ENCODE measurements around the gene ZNF397. TPM values are rescaled to one million over a fixed set of nuclear protein-coding genes. Genes with fewer than 3 reads are reported as not detected.

The ZNF397 gene
- total and polyA plus RNA-seq, 2 donors (not counting 3 experiments of a cell fraction or from before 2014, with no cell fraction given), result 1.5 to 5.5 TPM

DNA sequence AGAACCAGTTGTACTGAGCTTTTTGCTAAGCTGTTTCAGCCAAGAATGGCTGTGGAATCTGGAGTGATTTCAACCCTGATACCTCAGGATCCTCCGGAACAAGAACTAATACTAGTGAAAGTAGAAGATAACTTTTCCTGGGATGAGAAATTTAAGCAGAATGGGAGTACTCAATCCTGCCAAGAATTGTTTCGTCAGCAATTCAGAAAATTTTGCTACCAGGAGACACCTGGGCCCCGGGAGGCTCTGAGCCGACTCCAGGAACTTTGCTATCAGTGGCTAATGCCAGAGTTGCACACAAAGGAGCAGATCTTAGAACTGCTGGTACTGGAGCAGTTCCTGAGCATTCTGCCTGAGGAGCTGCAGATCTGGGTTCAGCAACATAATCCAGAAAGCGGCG, 1.6 kb downstream of the ZNF397 start:
- H3K27me3 ChIP-seq (ENCODE audit: control insufficient read depth in 2 of 2, insufficient read depth in 2 of 2, low read length in 2 of 2), result no peaks in the 10 kb centered on the region
- no peaks in the 10 kb centered on the region for H3K9me1 ChIP-seq (replicated peaks; ENCODE audit: control insufficient read depth, extremely low read depth, insufficient read depth, low read length)
- CTCF ChIA-PET, result no interaction called here
- TF ChIP-seq FOS (IDR thresholded peaks at IDR 0.05; ENCODE audit: borderline replicate concordance, insufficient read depth, low read length), result no peak
- TF ChIP-seq POLR2AphosphoS5 (IDR thresholded peaks at IDR 0.05; ENCODE audit: insufficient read depth, low read depth, low read length), result no peak
- TF ChIP-seq POLR2A (IDR thresholded peaks at IDR 0.05; ENCODE audit: low read depth, low read length), result no peak
- TF ChIP-seq EZH2 (IDR thresholded peaks at IDR 0.05; ENCODE audit: borderline replicate concordance, low read depth, low read length, severe bottlenecking), result no peak
- no peak for TF ChIP-seq JUN (IDR thresholded peaks at IDR 0.05; ENCODE audit: borderline replicate concordance, insufficient read depth, insufficient read length, low read depth)
- peaks cover 0 to 18% of the 10 kb centered on the region in 2 experiments for H3K36me3 ChIP-seq (ENCODE audit: control insufficient read depth in 2 of 2, extremely low read depth in 1 of 2, insufficient read depth in 2 of 2, low read length in 2 of 2)
- no peak overlapping the region for H3K4me3 ChIP-seq (replicated peaks in 1 of 3; ENCODE audit: insufficient read depth in 1 of 3, low read depth in 1 of 3, low read length in 3 of 3)
- intact Hi-C loops (cut with micrococcal nuclease), result loop anchor here (5.0 kb wide), 2 partner anchors 730 to 885 kb away; partner anchors contain the start of genes ELP2, RMP24 and SLC39A6
- peaks cover 8% of the 10 kb centered on the region for H3K9me3 ChIP-seq (replicated peaks; ENCODE audit: control insufficient read depth, insufficient read depth, low read length)
- H4K20me1 ChIP-seq (replicated peaks; ENCODE audit: control insufficient read depth, extremely low read depth, insufficient read depth, low read length), result no peaks in the 10 kb centered on the region
- DNase-seq (ENCODE audit: low read depth, low spot score), result no peak
- POLR2A ChIA-PET, result no interaction called here
- no peak for FAIRE-seq
- no peak overlapping the region for H2AFZ ChIP-seq (ENCODE audit: low read depth, low read length)
- peak overlapping the region; percentile 95 for H3K4me2 ChIP-seq (ENCODE audit: insufficient read depth, low read length)
- dilution Hi-C loops (cut with MboI; ENCODE audit: extremely low pct_ligation_motif_present, low sequenced_read_pairs), result no loop called here
- H3K9ac ChIP-seq (replicated peaks; ENCODE audit: extremely low read depth, insufficient read depth, low read length), result no peak overlapping the region
- no TSS peak for BruUV-seq (replicated peaks)
- H3K79me2 ChIP-seq (ENCODE audit: control insufficient read depth, insufficient read depth, low read length), result no peaks in the 10 kb centered on the region
- no peak overlapping the region for H3K27ac ChIP-seq (ENCODE audit: insufficient read depth, low read depth, low read length)
- peaks cover 12% of the 10 kb centered on the region for H3K4me1 ChIP-seq (ENCODE audit: control insufficient read depth, extremely low read depth, insufficient read depth, low read length)

- POLR2A ChIA-PET, result no interaction called here
- no peak for FAIRE-seq
Measured at GRCh38 chr18:35244671-35245070, 3.8 kb downstream of the ZNF397 start.

More at GRCh38 chr18:35244671-35245070, 3.8 kb downstream of the ZNF397 start:
- H3K4me1 ChIP-seq (ENCODE audit: control insufficient read depth, extremely low read depth, insufficient read depth, low read length), result peaks cover 12% of the 10 kb centered on the region
- peaks cover 0 to 18% of the 10 kb centered on the region in 2 experiments for H3K36me3 ChIP-seq (ENCODE audit: control insufficient read depth in 2 of 2, extremely low read depth in 1 of 2, insufficient read depth in 2 of 2, low read length in 2 of 2)
- H3K9me3 ChIP-seq (replicated peaks; ENCODE audit: control insufficient read depth, insufficient read depth, low read length), result peaks cover 8% of the 10 kb centered on the region
- no peak overlapping the region for H3K27ac ChIP-seq (ENCODE audit: insufficient read depth, low read depth, low read length)
- dilution Hi-C loops (cut with MboI; ENCODE audit: extremely low pct_ligation_motif_present, low sequenced_read_pairs), result no loop called here
- H2AFZ ChIP-seq (ENCODE audit: low read depth, low read length), result no peak overlapping the region
- H3K79me2 ChIP-seq (ENCODE audit: control insufficient read depth, insufficient read depth, low read length), result no peaks in the 10 kb centered on the region
- H3K9me1 ChIP-seq (replicated peaks; ENCODE audit: control insufficient read depth, extremely low read depth, insufficient read depth, low read length), result no peaks in the 10 kb centered on the region
- TF ChIP-seq POLR2AphosphoS5 (IDR thresholded peaks at IDR 0.05; ENCODE audit: insufficient read depth, low read depth, low read length) (no peak), EZH2 (IDR thresholded peaks at IDR 0.05; ENCODE audit: borderline replicate concordance, low read depth, low read length, severe bottlenecking) (no peak), POLR2A (IDR thresholded peaks at IDR 0.05; ENCODE audit: low read depth, low read length) (no peak), FOS (IDR thresholded peaks at IDR 0.05; ENCODE audit: borderline replicate concordance, insufficient read depth, low read length) (no peak), JUN (IDR thresholded peaks at IDR 0.05; ENCODE audit: borderline replicate concordance, insufficient read depth, insufficient read length, low read depth) (no peak), MYC (IDR thresholded peaks at IDR 0.05; ENCODE audit: low read depth, low read length) (no peak), GATA2 (IDR thresholded peaks at IDR 0.05; ENCODE audit: insufficient read depth, insufficient read length, low read depth, low read length) (no peak)
- TF ChIP-seq, protein P1, sequence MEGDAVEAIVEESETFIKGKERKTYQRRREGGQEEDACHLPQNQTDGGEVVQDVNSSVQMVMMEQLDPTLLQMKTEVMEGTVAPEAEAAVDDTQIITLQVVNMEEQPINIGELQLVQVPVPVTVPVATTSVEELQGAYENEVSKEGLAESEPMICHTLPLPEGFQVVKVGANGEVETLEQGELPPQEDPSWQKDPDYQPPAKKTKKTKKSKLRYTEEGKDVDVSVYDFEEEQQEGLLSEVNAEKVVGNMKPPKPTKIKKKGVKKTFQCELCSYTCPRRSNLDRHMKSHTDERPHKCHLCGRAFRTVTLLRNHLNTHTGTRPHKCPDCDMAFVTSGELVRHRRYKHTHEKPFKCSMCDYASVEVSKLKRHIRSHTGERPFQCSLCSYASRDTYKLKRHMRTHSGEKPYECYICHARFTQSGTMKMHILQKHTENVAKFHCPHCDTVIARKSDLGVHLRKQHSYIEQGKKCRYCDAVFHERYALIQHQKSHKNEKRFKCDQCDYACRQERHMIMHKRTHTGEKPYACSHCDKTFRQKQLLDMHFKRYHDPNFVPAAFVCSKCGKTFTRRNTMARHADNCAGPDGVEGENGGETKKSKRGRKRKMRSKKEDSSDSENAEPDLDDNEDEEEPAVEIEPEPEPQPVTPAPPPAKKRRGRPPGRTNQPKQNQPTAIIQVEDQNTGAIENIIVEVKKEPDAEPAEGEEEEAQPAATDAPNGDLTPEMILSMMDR (IDR thresholded peaks at IDR 0.05; ENCODE audit: extremely low read depth in 1 of 2, insufficient read depth in 1 of 2, low read depth in 1 of 2, low read length in 2 of 2), result no peak
- TF ChIP-seq, protein P2, sequence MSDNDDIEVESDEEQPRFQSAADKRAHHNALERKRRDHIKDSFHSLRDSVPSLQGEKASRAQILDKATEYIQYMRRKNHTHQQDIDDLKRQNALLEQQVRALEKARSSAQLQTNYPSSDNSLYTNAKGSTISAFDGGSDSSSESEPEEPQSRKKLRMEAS (IDR thresholded peaks at IDR 0.05; ENCODE audit: insufficient read depth, insufficient read length), result no peak
- DNase-seq (ENCODE audit: low read depth, low spot score), result no peak
- H3K4me3 ChIP-seq (replicated peaks in 1 of 3; ENCODE audit: insufficient read depth in 1 of 3, low read depth in 1 of 3, low read length in 3 of 3), result no peak overlapping the region
- no peak overlapping the region for H3K4me2 ChIP-seq (ENCODE audit: insufficient read depth, low read length)
- no peak overlapping the region for H3K9ac ChIP-seq (replicated peaks; ENCODE audit: extremely low read depth, insufficient read depth, low read length)
- H4K20me1 ChIP-seq (replicated peaks; ENCODE audit: control insufficient read depth, extremely low read depth, insufficient read depth, low read length), result no peaks in the 10 kb centered on the region
- CTCF ChIA-PET, result interaction anchor here (1.0 to 1.3 kb wide), 2 partner anchors 111 to 142 kb away, joined by 3 to 5 read pairs; no protein-coding TSS in a partner anchor
- BruUV-seq (replicated peaks), result no TSS peak
- H3K27me3 ChIP-seq (ENCODE audit: control insufficient read depth in 2 of 2, insufficient read depth in 2 of 2, low read length in 2 of 2), result no peaks in the 10 kb centered on the region
- intact Hi-C loops (cut with micrococcal nuclease), result loop anchor here (5.0 kb wide), 2 partner anchors 728 to 883 kb away; partner anchors contain the start of genes ELP2, RMP24 and SLC39A6

Measured in endothelial cell of umbilical vein (primary cell).